K562 (cell line): ENCODE measurements around the gene METTL21C. TPM values are rescaled to one million over a fixed set of nuclear protein-coding genes. Genes with fewer than 3 reads are reported as not detected.

ENCODE experiments used
- ATAC-seq: fragments of 200-7000 bp; cut with Tn5 transposase; 3 replicates; pipeline ENCODE4 v1.9.1; 2020; ENCODE audit warnings: moderate library complexity
- BruUV-seq: library from RNA; stranded (reverse); fragments of 400-500 nt; replicated peaks from 2 replicates; lab custom pipeline; 2021; lab: Mats Ljungman, UMichigan
- CTCF ChIA-PET: fragments of 300-600 bp; formaldehyde crosslinking; extraction: SDS; loops from one replicate; lab custom pipeline; 2021; ENCODE audit warnings: low intra/inter-chr PET ratio; lab: Yijun Ruan, JAX
- POLR2A ChIA-PET: fragments of 300-600, 350-650 bp; sonication (Branson Sonifier 250); formaldehyde crosslinking; extraction: SDS; loops from one replicate; lab custom pipeline; 2021; ENCODE audit warnings: antibody characterized with exemption, inconsistent platforms; lab: Yijun Ruan, JAX
- DNase-seq, 4 experiments: peaks; one replicate each; pipeline versions ENCODE4 v3.0.0 to v3.0.0-alpha.2; 2011 to 2018; ENCODE audit warnings: low spot score in 3 of 4, mixed read lengths in 3 of 4; ENCODE audit errors: extremely low read depth in 1 of 4
- FAIRE-seq: peaks from 2 replicates; lab custom pipeline; 2011; peaks lifted over from hg19 to GRCh38; lab: Jason Lieb, UNC
- H2AFZ ChIP-seq: 2 replicates; pipeline ENCODE4 v1.6.0; 2011; ENCODE audit warnings: low read depth, low read length, control low read depth, inconsistent platforms
- H3K27ac ChIP-seq: fragments of 200-600 bp; 3 replicates; pipeline ENCODE4 v1.8.0; 2011; ENCODE audit warnings: low read depth, mild to moderate bottlenecking, control low read depth, inconsistent platforms, low read length, moderate library complexity, mixed read lengths; ENCODE audit errors: extremely low read depth
- H3K27me3 ChIP-seq, 2 experiments: fragments of 300-600 bp in 1 of 2; 2 replicates in 1 of 2; 3 replicates in 1 of 2; pipeline versions ENCODE4 v1.6.0 to v1.8.0; 2011; ENCODE audit warnings: inconsistent platforms in 2 of 2, low read length in 2 of 2, mild to moderate bottlenecking in 1 of 2, mixed read lengths in 1 of 2, moderate library complexity in 1 of 2; ENCODE audit not compliant: control insufficient read depth in 2 of 2, insufficient read depth in 2 of 2
- H3K36me3 ChIP-seq: fragments of 300-600 bp; 3 replicates; pipeline ENCODE4 v1.8.0; 2011; ENCODE audit warnings: mild to moderate bottlenecking, low read length, inconsistent platforms; ENCODE audit not compliant: control insufficient read depth, insufficient read depth
- H3K4me1 ChIP-seq, 2 experiments: fragments of 200-600 bp in 1 of 2; replicated peaks in 1 of 2; 2 replicates in 1 of 2; 3 replicates in 1 of 2; pipeline versions ENCODE4 v1.5.1 to v1.8.0; 2011; ENCODE audit warnings: inconsistent platforms in 2 of 2, low read length in 2 of 2, mild to moderate bottlenecking in 1 of 2, mixed read lengths in 1 of 2, moderate library complexity in 1 of 2; ENCODE audit not compliant: control insufficient read depth in 2 of 2, insufficient read depth in 2 of 2
- H3K4me2 ChIP-seq: 2 replicates; pipeline ENCODE4 v1.6.1; 2011; ENCODE audit warnings: low read length, control low read depth, inconsistent platforms, mixed read lengths; ENCODE audit not compliant: insufficient read depth
- H3K4me3 ChIP-seq: fragments of 200-600 bp; sonication (generic), shearing (Covaris generic); 2 replicates; pipeline ENCODE4 v1.5.1; 2016; ENCODE audit warnings: control low read depth, inconsistent platforms
- H3K79me2 ChIP-seq: fragments of 200-600 bp; 3 replicates; pipeline ENCODE4 v1.8.0; 2011; ENCODE audit warnings: low read length, inconsistent platforms; ENCODE audit not compliant: control insufficient read depth, insufficient read depth
- H3K9ac ChIP-seq, 2 experiments: 2 replicates each; pipeline versions ENCODE4 v1.6.0 to v1.6.1; 2011; ENCODE audit warnings: low read depth in 2 of 2, low read length in 2 of 2, control low read depth in 1 of 2, inconsistent platforms in 1 of 2, mild to moderate bottlenecking in 1 of 2, mixed read lengths in 1 of 2; ENCODE audit not compliant: insufficient read depth in 1 of 2
- H3K9me1 ChIP-seq: one replicate; pipeline ENCODE4 v1.6.0; 2011; ENCODE audit warnings: inconsistent platforms, mild to moderate bottlenecking, low read length, moderate library complexity; ENCODE audit not compliant: control insufficient read depth, insufficient read depth
- H3K9me3 ChIP-seq: replicated peaks from 2 replicates; pipeline ENCODE4 v1.5.1; 2011; ENCODE audit warnings: low read depth, low read length, inconsistent platforms; ENCODE audit not compliant: control insufficient read depth, insufficient read depth
- H4K20me1 ChIP-seq: replicated peaks from 2 replicates; pipeline ENCODE4 v1.6.1; 2011; ENCODE audit warnings: low read length, inconsistent platforms, mixed read lengths; ENCODE audit not compliant: control insufficient read depth, insufficient read depth
- ERF ChIP-seq: fragments of 450-650 bp; formaldehyde crosslinking; IDR thresholded peaks from 2 replicates; pipeline ENCODE4 v1.4.0; 2020; ENCODE audit warnings: mild to moderate bottlenecking, mixed read lengths
- SMARCB1 ChIP-seq: IDR thresholded peaks from 2 replicates; pipeline ENCODE4 v1.6.1; 2011; ENCODE audit warnings: improper control_type of control experiment, low read depth; ENCODE audit not compliant: insufficient read length
- ZNF146 ChIP-seq: IDR thresholded peaks from one replicate; pipeline ENCODE4 v1.6.1; 2018; ENCODE audit warnings: missing compliant biosample characterization; ENCODE audit not compliant: unreplicated experiment
- WGBS: fragments of 100-300 bp; shearing (Covaris generic); methylation state at CpG from one replicate; pipeline ENCODE4 v1.1.6; 2016; ENCODE audit warnings: low coverage, mixed read lengths; ENCODE audit not compliant: insufficient coverage; ENCODE audit errors: missing lambda C conversion rate; 5-methylcytosine and 5-hydroxymethylcytosine counted together
- in situ Hi-C: fragments of 300-500 bp; cut with MboI; formaldehyde crosslinking; loops from 4 replicates; pipeline ENCODE4 v1.15.0; 2018; ENCODE audit warnings: inconsistent platforms, mixed read lengths
- intact Hi-C: fragments of 100-400 bp; cut with micrococcal nuclease; formaldehyde crosslinking; loops from 2 replicates; pipeline ENCODE4 v1.14.2; 2022
- polyA plus RNA-seq, 8 experiments: library from polyadenylated mRNA; depleted of rRNA in 4 of 8; stranded (reverse) in 5 of 8; unstranded in 3 of 8; fragments of >200 nt; fragmentation: Nextera tagmentation in 2 of 8; fragmentation: Illumina TruSeq in 1 of 8; extraction: Ambion mirVana in 2 of 8; extraction: Trizol in 1 of 8; gene quantifications; 2 replicates each; pipeline versions ENCODE4 v1.2.1 to v1.2.3, GENCODE V29; 2011 to 2014; ENCODE audit warnings: inconsistent platforms in 1 of 8, missing spikeins in 1 of 8
- total RNA-seq, 7 experiments: library from RNA; depleted of rRNA in 6 of 7; stranded (reverse); fragments of >200 nt in 6 of 7; fragmentation: Illumina TruSeq in 2 of 7; extraction: Trizol in 2 of 7; gene quantifications; 2 replicates each; pipeline versions ENCODE4 v1.2.1 to v1.2.3, GENCODE V29; 2011 to 2021; ENCODE audit warnings: low replicate concordance in 1 of 7
- TF ChIP-seq, protein P1 (sequence below): fragments of 200-800 bp; sonication (Bioruptor generic); IDR thresholded peaks from 2 replicates; pipeline ENCODE4 v1.6.1; 2017; ENCODE audit warnings: missing genetic modification characterization, missing compliant biosample characterization

METTL21C gene
- total and polyA plus RNA-seq, 9 of the 15 experiments (the other 6 are each of a cell fraction or from before 2014, with no cell fraction given), result not detected

DNA sequence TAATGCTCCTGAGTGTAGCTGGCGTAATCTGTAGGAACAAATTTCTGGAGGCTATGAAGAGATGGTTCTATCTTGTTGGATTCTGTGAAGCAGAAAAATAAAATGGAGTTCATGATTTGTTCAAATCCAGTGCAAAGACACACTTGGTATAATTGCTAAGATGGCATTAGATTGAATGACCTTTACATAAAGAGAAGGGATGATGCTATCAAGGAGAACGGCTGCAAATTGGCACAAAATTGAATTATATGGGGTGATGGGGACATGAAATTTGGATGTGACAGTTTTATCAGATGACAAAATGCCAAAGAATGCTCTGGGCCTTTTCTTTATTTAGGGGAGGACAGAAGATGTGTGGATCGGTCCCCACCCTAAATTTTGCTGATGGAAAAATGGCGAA lies 4.0 kb downstream of the METTL21C start (continued):
- TF ChIP-seq, protein P1, sequence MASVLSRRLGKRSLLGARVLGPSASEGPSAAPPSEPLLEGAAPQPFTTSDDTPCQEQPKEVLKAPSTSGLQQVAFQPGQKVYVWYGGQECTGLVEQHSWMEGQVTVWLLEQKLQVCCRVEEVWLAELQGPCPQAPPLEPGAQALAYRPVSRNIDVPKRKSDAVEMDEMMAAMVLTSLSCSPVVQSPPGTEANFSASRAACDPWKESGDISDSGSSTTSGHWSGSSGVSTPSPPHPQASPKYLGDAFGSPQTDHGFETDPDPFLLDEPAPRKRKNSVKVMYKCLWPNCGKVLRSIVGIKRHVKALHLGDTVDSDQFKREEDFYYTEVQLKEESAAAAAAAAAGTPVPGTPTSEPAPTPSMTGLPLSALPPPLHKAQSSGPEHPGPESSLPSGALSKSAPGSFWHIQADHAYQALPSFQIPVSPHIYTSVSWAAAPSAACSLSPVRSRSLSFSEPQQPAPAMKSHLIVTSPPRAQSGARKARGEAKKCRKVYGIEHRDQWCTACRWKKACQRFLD (CRISPR knock-in tag), result no peak
- TF ChIP-seq SMARCB1, result no peak
- TF ChIP-seq, all 486 proteins: peak for 0

DNA sequence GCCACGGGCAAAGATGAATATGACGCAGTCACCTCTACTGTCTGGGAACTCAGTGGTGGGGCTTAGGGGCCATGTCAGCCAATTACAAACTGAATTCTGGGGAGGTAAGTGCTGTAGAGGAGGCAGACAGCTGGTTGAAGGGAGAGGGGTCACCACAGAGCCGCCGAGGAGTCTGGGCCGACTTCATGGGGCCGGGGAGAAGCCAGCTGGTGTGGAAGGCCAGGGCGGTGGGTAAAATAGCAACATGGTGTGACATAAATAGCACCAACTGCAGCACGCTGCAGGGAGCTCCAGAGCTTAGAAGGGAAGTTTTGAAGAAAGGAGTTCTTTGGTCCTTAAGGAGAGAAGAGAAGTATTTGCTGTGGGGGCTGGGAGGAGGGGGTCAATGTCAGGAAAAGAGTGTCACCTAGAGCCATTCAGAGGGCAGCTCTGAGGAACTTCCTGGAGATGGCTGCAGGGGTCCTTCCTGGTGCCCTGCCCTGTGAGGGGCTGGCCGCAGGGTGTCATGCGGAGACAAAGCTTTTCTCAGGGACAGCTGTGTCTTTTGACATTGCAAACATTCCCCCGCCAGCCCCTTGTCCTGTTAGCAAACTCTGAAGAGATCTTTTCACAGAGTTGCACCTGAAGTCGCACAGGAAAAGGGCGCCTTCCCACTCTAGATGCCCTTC lies 6.4 kb downstream of the METTL21C start:
- no peaks in the 10 kb centered on the region for H3K36me3 ChIP-seq
- in situ Hi-C loops, result no loop called here
- H3K4me3 ChIP-seq, result no peak overlapping the region
- no peak overlapping the region for H3K4me2 ChIP-seq
- no peaks in the 10 kb centered on the region for H3K79me2 ChIP-seq
- no peak for DNase-seq
- no peak for TF ChIP-seq ZNF146 (CRISPR knock-in tag)
- no peak for TF ChIP-seq ERF
- TF ChIP-seq, all 486 proteins: peak for 0
- 2% methylated on average over 7 of the region's 13 CpGs for WGBS
- POLR2A ChIA-PET, result no interaction called here
- Histone ChIP-seq H2AFZ (no peak overlapping the region), H3K9me3 (no peaks in the 10 kb centered on the region), H3K9ac (no peak overlapping the region), H3K27ac (no peak overlapping the region), H3K27me3 (peaks cover 6 to 30% of the 10 kb centered on the region in 2 experiments; a peak in 3 of 5 replicates), H4K20me1 (no peaks in the 10 kb centered on the region), H3K9me1 (no peaks in the 10 kb centered on the region), H3K4me1 (no peaks in the 10 kb centered on the region)
- FAIRE-seq (no peak), ATAC-seq (peak; percentile 32; the same call in 1 of the 3 replicates)
- no TSS peak for BruUV-seq
- CTCF ChIA-PET, result no interaction called here
- intact Hi-C loops, result no loop called here
